GM19372 (cell line): ENCODE measurements around the gene ZMYM1.
"Not testable (repeated sequence)": the region's sequence is repeated elsewhere in the genome, so short reads cannot be mapped to it uniquely, and the experiment has no call there.

Experiments used
- ATAC-seq: cut with Tn5 transposase; IDR thresholded peaks from one replicate; pipeline ENCODE4 v1.9.1; 2021; ENCODE audit warnings: mild to moderate bottlenecking, low read depth, moderate library complexity; ENCODE audit not compliant: unreplicated experiment

Gene ZMYM1

GRCh38 chr1:35079003-35079930 is at the start of gene ZMYM1:
TSS of gene ZMYM1 (plus strand) at chr1:35079385. CDS start at chr1:35093988, 14,603 bp downstream.
- peak; percentile 95 for ATAC-seq

DNA sequence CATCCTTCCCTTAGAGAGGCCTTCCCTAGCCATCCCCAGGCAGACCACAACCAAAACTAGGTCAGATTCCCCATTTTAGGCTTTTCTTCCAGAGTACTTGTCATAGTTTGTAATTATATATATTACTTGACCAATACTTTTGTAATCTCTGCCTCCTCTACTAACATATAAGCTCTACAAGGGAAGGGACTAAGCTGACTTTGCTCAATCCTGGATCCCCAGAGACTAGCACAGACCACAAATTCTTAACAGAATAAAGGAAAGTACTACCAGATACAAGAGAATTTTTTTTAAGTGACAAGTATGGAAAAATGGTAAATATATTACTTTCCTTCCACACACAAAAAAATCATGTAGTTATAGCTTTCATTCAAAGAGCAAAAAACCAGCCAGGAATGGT is 49.4 kb upstream of the ZMYM1 start:
- ATAC-seq: no peak

GRCh38 chr1:35030338-35030737 is 48.8 kb upstream of the ZMYM1 start:
- ATAC-seq: no peak

DNA sequence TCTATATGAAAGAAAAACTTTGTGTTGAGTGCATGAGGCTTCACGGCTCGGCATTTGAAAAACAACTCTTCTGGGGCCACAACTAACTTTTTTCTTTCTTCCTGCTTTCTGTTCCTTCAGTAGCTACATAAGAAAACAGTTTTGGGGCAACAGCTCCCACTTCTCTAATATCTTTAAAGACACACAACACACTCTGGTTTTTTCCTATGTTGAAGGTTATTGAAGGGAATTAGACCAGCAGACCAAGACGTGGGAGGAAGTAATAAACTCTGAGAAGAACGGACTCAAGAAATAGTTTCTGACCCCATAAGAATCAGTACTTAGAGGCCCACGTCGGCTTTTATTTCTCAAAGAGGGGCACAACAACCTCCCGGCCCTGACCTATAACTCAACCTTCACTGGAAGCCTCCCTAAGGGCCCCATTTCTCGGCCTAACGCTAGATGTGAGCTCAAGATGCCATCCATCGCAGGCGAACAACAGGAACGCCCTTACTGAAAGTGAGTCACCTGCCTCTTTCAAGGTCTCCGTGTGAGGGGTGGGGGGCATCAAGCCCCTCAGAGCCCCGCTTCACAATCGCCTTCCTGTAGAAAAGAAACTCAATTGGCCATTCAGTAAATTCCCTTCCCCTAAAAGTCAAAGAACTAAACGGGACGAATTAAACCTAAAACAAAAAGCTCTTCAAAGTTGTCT is 48.3 kb upstream of the ZMYM1 start:
- no peak for ATAC-seq

DNA sequence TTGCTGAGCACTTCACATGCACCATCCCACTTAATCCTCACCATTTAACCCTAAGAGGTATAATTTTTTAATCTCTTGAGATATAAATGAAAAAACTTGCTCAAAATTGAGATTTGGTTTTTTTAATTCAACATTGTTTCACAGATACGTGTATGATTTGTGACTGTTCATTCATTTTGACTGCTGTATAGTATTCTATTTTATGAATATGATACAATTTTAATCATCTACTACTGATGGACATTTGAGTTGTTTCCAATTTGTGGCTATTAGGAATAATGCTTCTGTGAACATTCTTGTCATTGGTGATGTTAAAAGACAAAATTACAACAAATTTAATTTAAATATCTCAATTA is 46.8 kb upstream of the ZMYM1 start:
- no peak for ATAC-seq

GRCh38 chr1:35033346-35033745 is 45.8 kb upstream of the ZMYM1 start:
- ATAC-seq: no peak

GRCh38 chr1:35036621-35037020 is 42.6 kb upstream of the ZMYM1 start:
- no peak for ATAC-seq

DNA sequence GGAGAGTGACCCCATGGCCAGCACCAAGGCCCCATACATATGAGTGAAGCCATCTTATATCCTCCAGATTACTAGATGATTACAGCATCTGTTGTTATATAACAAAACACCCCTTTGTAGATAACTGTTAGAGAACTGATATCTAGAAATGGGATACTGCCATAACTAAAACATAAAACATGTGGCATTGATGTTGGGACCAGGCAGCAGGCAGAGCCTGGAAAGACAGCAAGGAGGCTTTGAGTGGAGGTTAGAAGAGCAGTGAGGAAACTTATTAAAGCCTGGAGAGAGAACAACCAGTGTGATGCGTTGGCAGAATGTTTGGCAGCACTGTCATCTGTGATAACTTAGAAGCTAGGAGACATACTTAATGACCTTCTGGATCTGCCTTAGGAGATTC is 42.0 kb upstream of the ZMYM1 start:
- no peak for ATAC-seq

GRCh38 chr1:35038723-35039122 is 40.5 kb upstream of the ZMYM1 start:
- ATAC-seq: no peak

DNA sequence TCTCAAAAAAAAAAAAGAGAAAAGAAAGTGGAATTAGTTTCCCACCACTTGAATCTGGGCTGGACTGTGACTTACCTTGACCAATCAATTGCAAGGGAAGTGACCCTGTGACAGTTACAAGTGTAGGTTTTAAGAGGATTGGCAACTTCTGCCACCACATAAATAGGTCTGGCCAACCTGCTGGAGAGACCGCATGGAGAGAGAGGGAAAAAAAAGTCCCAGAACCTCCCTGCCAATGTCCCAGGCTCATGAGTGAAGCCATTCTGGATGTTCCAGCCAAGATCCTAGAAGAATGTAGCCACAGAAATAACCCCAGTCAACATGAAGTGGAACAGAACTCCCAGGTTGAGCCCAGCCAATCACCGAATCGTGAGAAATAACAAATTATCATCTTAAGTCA is 35.7 kb upstream of the ZMYM1 start:
- no peak for ATAC-seq

DNA sequence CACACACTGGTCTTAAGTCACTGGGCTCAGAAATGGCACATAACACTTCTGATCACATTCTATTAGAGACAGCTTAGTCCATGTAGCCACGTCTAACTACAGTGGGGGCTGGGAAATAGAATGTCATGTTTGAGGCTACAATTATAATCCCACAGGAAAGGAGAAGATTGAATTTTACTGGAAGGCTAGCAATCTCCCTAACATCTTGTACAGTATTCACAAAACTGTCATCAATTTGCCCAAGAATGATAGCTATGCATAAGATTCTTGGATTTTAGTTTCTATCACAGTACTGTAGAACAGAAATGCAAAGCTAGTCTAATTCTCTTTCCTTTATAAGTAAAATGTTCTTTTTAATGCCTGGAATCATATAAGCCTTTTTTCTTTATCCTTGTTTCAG is 34.8 kb upstream of the ZMYM1 start:
- no peak for ATAC-seq

- no peak for ATAC-seq
These were observed 32.5 kb upstream of the ZMYM1 start for GRCh38 chr1:35046730-35047129.

DNA sequence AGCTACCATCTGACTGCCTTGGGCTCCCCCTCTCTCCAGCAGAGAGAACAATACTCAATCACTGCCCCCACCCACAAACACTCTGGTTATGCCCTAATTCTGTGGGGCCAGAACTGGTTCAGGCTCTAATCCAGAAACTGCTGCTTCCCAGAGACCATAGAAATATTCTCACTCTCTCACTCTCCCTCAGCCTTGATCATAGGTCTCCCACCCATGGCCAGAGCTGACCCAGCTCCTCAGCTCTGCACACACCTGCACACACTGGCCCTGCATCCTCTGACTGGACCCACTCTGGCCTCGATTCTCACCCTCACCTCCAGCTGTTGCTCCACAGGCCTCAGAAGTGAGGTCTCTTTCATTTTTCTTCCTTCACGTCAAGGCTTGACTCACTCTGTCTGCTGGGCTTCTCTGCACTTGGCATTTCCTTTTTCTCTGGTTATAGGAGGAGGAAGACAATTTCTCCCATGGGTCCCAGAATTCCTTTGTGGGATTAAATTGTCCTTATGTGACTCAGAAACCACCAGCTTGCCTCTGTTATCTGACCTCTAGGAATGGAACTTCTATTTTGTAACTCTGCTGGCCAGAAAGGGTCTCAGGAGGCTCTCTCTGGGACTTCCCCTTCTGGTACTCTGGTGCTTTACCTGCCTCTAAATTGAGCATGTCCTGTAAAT is 31.9 kb upstream of the ZMYM1 start:
- ATAC-seq: no peak

DNA sequence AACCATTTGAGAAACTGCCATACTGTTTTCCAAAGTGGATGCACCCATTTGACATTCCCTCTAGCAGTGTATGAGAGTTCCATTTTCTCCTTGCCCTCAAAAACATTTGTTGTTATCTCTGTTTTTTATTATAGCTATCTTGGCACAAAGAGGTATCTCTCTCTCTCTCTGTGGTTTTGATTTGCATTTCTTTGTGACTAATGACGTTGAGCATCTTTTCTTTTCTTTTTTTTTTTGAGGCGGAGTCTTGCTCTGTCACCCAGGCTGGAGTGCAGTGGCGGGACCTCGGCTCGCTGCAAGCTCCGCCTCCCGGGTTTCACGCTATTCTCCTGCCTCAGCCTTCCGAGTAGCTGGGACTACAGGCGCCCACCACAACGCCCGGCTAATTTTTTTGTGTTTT is 30.1 kb upstream of the ZMYM1 start:
- no peak for ATAC-seq

DNA sequence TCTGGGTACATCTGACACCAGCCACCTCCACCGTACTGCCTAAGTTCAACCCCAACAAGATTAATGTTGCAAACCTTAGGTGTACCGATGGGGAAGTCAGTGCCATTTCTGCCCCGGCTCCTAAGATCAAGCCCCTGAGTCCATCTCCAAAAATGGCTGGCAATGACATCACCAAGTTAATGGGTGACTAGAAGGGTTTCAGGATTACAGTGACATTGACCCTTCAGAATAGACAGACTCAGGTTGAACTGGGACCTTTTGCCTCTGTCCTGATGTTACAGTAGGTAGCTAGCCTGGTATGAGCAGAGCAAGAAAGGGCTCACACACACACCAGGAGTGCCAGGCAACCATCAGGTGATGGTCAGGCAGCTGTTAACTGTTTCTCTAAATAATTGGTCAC is 25.8 kb upstream of the ZMYM1 start:
- no peak for ATAC-seq

GRCh38 chr1:35054282-35054681 is 24.9 kb upstream of the ZMYM1 start:
- ATAC-seq: not testable (repeated sequence)

DNA sequence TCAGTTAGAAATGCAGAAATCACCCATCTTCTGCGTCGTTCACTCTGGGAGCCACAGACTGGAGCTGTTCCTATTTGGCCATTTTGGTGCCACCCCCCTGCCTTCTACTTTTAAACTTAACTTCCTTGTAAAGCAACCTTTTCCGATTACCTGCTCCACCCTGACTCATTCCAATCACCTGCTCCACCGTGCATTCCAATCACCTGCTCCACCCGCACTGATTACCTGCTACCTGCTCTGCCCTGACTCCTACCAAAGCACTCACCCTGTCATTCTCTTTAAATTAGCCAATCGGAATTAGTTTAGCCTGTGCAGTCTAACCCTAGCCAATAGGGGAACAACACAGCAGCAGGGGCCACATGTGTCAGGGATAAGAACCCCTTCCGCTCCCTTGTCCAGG is 20.9 kb upstream of the ZMYM1 start:
- ATAC-seq: not testable (repeated sequence)

- ATAC-seq: no peak
These were observed 20.2 kb upstream of the ZMYM1 start for GRCh38 chr1:35058988-35059387.

DNA sequence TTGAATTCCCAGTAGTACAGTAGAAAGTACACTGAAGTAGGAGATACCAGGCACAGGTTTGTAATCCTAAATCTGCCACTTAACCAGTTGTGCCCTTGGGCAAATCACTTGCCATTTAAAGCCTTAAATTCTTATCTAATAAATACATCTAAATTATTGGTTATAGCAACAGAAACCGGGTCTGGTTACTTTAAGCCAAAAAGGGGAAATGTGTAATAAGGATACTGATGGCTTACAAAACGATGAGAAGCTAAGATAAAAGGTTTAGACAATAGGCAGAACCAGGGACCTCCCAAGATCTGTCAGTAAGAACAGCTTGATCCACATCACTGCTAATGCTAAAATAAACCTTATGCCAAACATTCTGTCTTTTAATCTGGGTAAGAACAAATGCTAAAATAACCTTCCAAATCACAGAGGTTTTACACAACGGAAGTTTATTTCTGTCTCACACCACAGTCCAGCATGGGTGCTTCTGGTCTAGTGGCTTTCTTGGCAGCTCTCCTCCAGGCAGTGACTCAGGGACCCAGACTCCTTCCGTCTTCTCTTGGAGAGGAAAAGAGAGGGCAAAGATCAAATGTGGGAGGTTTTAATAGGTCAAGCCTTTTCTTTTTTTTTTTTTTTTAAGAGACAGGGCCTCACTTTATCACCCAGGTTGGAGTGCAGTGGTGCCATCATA is 16.5 kb upstream of the ZMYM1 start:
- ATAC-seq: no peak

DNA sequence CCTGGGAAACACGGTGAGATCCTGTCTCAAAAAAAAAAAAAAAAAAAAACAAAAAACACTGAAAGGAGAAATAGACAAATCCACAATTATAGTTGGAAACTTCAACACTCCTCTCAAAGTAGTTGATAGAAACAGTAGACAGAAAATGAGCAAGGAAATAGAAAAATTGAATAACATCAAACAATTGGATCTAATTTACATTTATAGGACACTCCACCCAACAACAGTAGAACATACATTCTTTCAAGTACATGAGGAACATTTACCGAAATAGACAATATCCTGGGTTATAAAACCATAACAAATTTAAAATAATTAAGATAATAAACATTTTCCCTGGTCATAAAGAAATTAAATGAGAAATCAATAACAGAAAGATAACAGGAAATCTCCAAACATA is 14.9 kb upstream of the ZMYM1 start:
- ATAC-seq: no peak

DNA sequence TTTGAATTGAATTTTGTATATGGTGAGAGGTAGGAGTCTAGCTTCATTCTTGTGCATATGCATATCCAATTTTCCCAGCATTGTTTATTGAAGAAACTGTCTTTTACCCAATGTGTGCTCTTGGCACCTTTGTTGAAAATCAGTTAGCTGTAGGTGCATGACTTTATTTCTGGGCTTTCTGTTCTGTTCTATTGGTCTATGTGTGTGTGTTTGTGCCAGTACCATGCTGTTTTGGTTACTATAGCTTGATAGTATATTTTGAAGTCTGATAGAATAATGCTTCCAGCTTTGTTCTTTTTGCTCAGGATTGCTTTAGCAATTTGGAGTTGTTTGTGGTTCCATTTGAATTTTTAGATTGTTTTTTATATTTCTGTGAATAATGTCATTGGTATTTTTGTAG is 9.4 kb upstream of the ZMYM1 start:
- ATAC-seq: no peak
